Esophagus squamous epithelium (tissue), 5 donors: ENCODE measurements around the gene SH2D2A. TPM values are rescaled to one million over a fixed set of nuclear protein-coding genes. Genes with fewer than 3 reads are reported as not detected.
"Not testable (repeated sequence)": the region's sequence is repeated elsewhere in the genome, so short reads cannot be mapped to it uniquely, and the experiment has no call there.

Experiments
- DNase-seq: peaks from one replicate; lab custom pipeline; 2025; lab: John Stamatoyannopoulos, UW
- H3K27ac ChIP-seq, 4 donors: fragments of 200-600 bp; sonication (generic); one replicate each; pipeline ENCODE4 v1.5.1; 2016 to 2019; ENCODE audit warnings: mild to moderate bottlenecking in 1 of 4
- H3K27me3 ChIP-seq, 4 donors: fragments of 200-600 bp; sonication (generic); 1 replicate in 3 of 4; 2 replicates in 1 of 4; pipeline versions ENCODE4 v1.5.1 to v1.6.0; 2017 to 2021; ENCODE audit warnings: antibody characterized with exemption in 1 of 4
- H3K36me3 ChIP-seq, 3 donors: fragments of 200-600 bp; sonication (generic); one replicate each; pipeline ENCODE4 v1.5.1; 2016 to 2019
- H3K4me1 ChIP-seq, 3 donors: fragments of 200-600 bp; sonication (generic); one replicate each; pipeline ENCODE4 v1.5.1; 2017 to 2019
- H3K4me3 ChIP-seq, 4 donors: fragments of 200-600 bp; sonication (generic); 1 replicate in 3 of 4; 2 replicates in 1 of 4; pipeline ENCODE4 v1.5.1; 2016 to 2019; ENCODE audit warnings: mild to moderate bottlenecking in 2 of 4, moderate library complexity in 1 of 4
- H3K9me3 ChIP-seq, 3 donors: fragments of 200-600 bp; sonication (generic); one replicate each; pipeline ENCODE4 v1.5.1; 2016 to 2019
- POLR2A ChIP-seq, 4 donors: fragments of 450-650 bp; IDR thresholded peaks; one replicate each; pipeline ENCODE4 v1.6.1; 2017; ENCODE audit warnings: antibody characterized with exemption in 4 of 4, mild to moderate bottlenecking in 4 of 4, moderate library complexity in 3 of 4
- WGBS, 2 donors: methylation state at CpG; one replicate each; pipeline ENCODE4 v1.1.5; 2018; 5-methylcytosine and 5-hydroxymethylcytosine counted together
- intact Hi-C: fragments of 100-400 bp; cut with DNase I; formaldehyde crosslinking; loops from one replicate; pipeline ENCODE4 v1.15.0; 2022
- total RNA-seq, 4 donors: library from RNA; depleted of rRNA; stranded (reverse); fragments of >200 nt; gene quantifications; one replicate each; pipeline ENCODE4 v1.1.0, GENCODE V29; 2016
- TF ChIP-seq, protein P1 (sequence below), 6 experiments: fragments of 450-650 bp in 4 of 6; fragments of 200-600 bp in 2 of 6; sonication (generic) in 2 of 6; IDR thresholded peaks; one replicate each; pipeline ENCODE4 v1.5.1; 2016 to 2019; ENCODE audit warnings: antibody characterized with exemption in 6 of 6, mild to moderate bottlenecking in 4 of 6, moderate library complexity in 4 of 6
- donor health status: DM: yes; HTN: yes; CAD: no.

Gene SH2D2A
- total RNA-seq, 4 donors from 2014 or later, result 0.32 to 2.0 (median 1.7) TPM; not detected in 1

GRCh38 chr1:156760796-156761104 lies 55.9 kb downstream of the SH2D2A start:
- Histone ChIP-seq H3K27me3 (no peaks in the 10 kb centered on the region), H3K9me3 (no peaks in the 10 kb centered on the region), H3K4me3 (no peak overlapping the region), H3K27ac (no peak overlapping the region), H3K4me1 (peaks cover 0 to 3% (median 1%) of the 10 kb centered on the region in 3 donors), H3K36me3 (no peaks in the 10 kb centered on the region)
- 77 to 83% methylated on average over 2 to 4 of the region's 4 CpGs for WGBS, 2 donors
- no peak for TF ChIP-seq POLR2A (IDR thresholded peaks at IDR 0.05)
- TF ChIP-seq, protein P1, sequence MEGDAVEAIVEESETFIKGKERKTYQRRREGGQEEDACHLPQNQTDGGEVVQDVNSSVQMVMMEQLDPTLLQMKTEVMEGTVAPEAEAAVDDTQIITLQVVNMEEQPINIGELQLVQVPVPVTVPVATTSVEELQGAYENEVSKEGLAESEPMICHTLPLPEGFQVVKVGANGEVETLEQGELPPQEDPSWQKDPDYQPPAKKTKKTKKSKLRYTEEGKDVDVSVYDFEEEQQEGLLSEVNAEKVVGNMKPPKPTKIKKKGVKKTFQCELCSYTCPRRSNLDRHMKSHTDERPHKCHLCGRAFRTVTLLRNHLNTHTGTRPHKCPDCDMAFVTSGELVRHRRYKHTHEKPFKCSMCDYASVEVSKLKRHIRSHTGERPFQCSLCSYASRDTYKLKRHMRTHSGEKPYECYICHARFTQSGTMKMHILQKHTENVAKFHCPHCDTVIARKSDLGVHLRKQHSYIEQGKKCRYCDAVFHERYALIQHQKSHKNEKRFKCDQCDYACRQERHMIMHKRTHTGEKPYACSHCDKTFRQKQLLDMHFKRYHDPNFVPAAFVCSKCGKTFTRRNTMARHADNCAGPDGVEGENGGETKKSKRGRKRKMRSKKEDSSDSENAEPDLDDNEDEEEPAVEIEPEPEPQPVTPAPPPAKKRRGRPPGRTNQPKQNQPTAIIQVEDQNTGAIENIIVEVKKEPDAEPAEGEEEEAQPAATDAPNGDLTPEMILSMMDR (IDR thresholded peaks at IDR 0.05), result no peak
- DNase-seq, result no peak
- intact Hi-C loops, result no loop called here

DNA sequence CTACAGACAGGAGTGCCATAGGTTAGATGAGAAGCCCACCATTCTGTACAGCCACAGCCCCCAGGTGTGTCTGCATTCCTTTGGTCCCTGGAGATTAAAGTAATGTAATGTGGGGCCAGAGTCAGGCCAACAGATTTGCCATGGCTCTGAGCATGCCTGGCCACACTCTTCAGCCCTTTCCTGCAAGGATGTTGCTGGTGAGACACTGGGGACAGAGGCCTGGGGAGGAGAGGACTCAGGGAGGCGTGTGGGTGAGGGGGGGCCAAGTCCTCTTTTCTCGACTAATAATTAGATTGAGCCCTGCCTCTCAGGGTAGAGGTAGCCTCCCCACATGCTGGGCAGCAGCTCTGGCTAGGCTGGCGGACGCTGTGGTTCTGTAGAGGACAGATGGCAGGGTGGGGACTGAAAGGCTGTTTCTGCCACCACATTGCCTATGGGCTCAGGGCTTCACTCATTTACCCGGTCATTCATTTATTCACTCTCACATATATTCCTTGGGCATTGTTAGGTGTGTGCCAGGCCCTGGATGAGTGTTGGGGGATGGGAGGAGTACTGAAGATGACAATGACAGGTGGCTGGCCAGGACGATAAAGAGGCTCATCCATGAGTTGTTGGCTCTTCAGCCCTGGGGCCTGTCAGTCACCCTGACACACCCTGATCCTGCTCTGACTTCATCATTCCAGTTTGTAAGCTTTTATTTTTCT lies 56.4 kb downstream of the SH2D2A start:
- no peaks in the 10 kb centered on the region for H3K27me3 ChIP-seq

DNA sequence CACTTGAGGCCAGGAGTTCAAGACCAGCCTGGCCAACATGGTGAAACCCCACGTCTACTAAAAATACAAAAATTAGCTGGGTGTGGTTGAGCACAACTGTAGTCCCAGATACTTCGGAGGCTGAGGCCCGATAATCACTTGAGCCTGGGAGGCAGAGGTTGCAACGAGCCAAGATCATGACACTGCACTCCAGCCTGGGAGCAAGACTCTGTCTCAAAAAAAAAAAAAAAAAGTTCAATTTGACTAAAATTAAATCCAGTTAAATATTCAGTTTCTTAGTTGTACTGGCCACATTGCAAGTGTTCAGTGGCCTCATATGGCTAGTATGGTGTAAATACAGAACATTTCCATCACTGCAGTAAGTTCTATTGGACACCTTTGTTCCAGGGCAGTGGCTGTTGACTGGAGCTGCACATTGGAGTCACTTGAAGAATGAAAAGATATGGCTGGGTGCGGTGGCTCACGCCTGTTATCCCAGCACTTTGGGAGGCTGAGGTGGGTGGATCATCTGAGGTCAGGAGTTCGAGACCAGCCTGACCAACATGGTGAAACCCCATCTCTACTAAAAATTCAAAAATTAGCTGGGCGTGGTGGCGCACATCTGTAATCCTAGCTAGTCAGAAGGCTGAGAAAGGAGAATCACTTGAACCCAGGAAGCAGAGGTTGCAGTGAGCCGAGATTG lies 58.9 kb downstream of the SH2D2A start:
- intact Hi-C loops, H3K9me3 ChIP-seq, DNase-seq, H3K36me3 ChIP-seq, H3K27me3 ChIP-seq, H3K27ac ChIP-seq, H3K4me3 ChIP-seq: not testable (repeated sequence)
- 86 to 94% methylated on average over 10 of the region's 10 CpGs for WGBS, 2 donors
- H3K4me1 ChIP-seq, result peaks cover 0 to 13% (median 9%) of the 10 kb centered on the region in 3 donors

More for the DNA sequence above, 56.4 kb downstream of the SH2D2A start:
- 51 to 68% methylated on average over 2 to 3 of the region's 6 CpGs for WGBS, 2 donors
- intact Hi-C loops, result no loop called here
- no peak overlapping the region for H3K4me3 ChIP-seq
- TF ChIP-seq, protein P1 (IDR thresholded peaks at IDR 0.05), result no peak
- no peak for TF ChIP-seq POLR2A (IDR thresholded peaks at IDR 0.05)
- H3K4me1 ChIP-seq, result no peaks in the 10 kb centered on the region
- no peaks in the 10 kb centered on the region for H3K36me3 ChIP-seq
- no peak for DNase-seq
- no peaks in the 10 kb centered on the region for H3K9me3 ChIP-seq
- no peak overlapping the region for H3K27ac ChIP-seq

DNA sequence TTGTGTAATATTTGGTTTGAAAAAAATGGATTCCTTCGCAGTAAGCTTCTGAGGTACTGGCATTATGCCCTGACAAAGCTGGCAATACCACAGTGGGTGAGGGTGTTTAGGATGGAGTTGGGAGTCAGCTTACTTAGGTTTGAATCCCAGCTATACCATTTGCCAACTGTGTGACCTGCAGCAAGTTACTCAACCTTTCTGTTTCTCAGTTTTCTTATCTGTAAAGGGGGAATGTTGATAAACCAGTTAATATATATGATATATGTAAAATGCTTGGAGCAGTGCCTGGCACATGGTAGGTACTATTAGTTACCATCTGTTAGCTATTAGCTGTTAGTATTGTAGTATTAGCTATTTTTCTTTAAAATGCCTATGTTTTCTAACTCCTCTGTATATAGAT lies 60.3 kb downstream of the SH2D2A start:
- Histone ChIP-seq H3K4me3 (no peak overlapping the region), H3K9me3 (no peaks in the 10 kb centered on the region), H3K36me3 (no peaks in the 10 kb centered on the region), H3K4me1 (peaks cover 0 to 20% (median 9%) of the 10 kb centered on the region in 3 donors), H3K27me3 (no peaks in the 10 kb centered on the region), H3K27ac (no peak overlapping the region)
- DNase-seq, result no peak
- 87 to 100% methylated on average over 1 of the region's 1 CpG for WGBS, 2 donors
- TF ChIP-seq, protein P1 (IDR thresholded peaks at IDR 0.05), result no peak
- no peak for TF ChIP-seq POLR2A (IDR thresholded peaks at IDR 0.05)
- intact Hi-C loops, result no loop called here

Other genes starting within 250 kb of the SH2D2A start
- gene IQGAP3, start 244.3 kb downstream of the SH2D2A start, total RNA-seq, result 10 to 100 TPM in 1 of 4 donors, 1 to 10 TPM in 3; 7.1 to 12.8 (median 8.6) TPM
- gene TTC24, start 237.1 kb downstream of the SH2D2A start, total RNA-seq, result not detected
- gene NAXE, start 225.1 kb downstream of the SH2D2A start, total RNA-seq, result 10 to 100 TPM; 36.5 to 64.4 (median 52.8) TPM
- gene GPATCH4, start 215.4 kb downstream of the SH2D2A start, total RNA-seq, result 10 to 100 TPM; 14.0 to 41.8 (median 25.0) TPM
- gene HAPLN2, start 197.4 kb downstream of the SH2D2A start, total RNA-seq, result under 1 TPM in 1 of 4 donors, not detected in 3; 0.18 TPM
- gene BCAN, start 174.7 kb downstream of the SH2D2A start, total RNA-seq, result not detected
- gene NES, start 139.4 kb downstream of the SH2D2A start, total RNA-seq, result 1 to 10 TPM; 3.5 to 8.0 (median 5.4) TPM
- gene CRABP2, start 111.3 kb downstream of the SH2D2A start, total RNA-seq, result 100 to 1,000 TPM; 149 to 916 (median 441) TPM
- gene METTL25B, start 88.4 kb downstream of the SH2D2A start, total RNA-seq, result 10 to 100 TPM in 3 of 4 donors, 1 to 10 TPM in 1; 9.7 to 44.9 (median 17.6) TPM
- gene ISG20L2, start 88.1 kb downstream of the SH2D2A start, total RNA-seq, result 10 to 100 TPM; 22.3 to 32.8 (median 28.4) TPM
- 10 to 100 TPM; 39.5 to 45.8 (median 42.3) TPM for gene MRPL24, start 75.8 kb downstream of the SH2D2A start, total RNA-seq
- gene HDGF, start 65.2 kb downstream of the SH2D2A start, total RNA-seq, result 100 to 1,000 TPM; 180 to 278 (median 236) TPM
- gene PRCC, start 49.3 kb downstream of the SH2D2A start, total RNA-seq, result 10 to 100 TPM; 35.6 to 42.6 (median 38.3) TPM
- gene INSRR, start 42.3 kb upstream of the SH2D2A start, total RNA-seq, result not detected
- gene NTRK1, start 44.0 kb upstream of the SH2D2A start, total RNA-seq, result under 1 TPM in 2 of 4 donors, not detected in 2; 0.09 to 0.57 TPM
- gene PEAR1, start 76.9 kb upstream of the SH2D2A start, total RNA-seq, result 1 to 10 TPM; 1.1 to 4.6 (median 2.7) TPM
- gene LRRC71, start 103.8 kb upstream of the SH2D2A start, total RNA-seq, result not detected
- gene ARHGEF11, start 228.9 kb upstream of the SH2D2A start, total RNA-seq, result 10 to 100 TPM; 15.5 to 24.2 (median 19.4) TPM